ENCODE measurements around the gene LYAR.
"Not testable (repeated sequence)": the region's sequence is repeated elsewhere in the genome, so short reads cannot be mapped to it uniquely, and the experiment has no call there.

Gene LYAR

DNA sequence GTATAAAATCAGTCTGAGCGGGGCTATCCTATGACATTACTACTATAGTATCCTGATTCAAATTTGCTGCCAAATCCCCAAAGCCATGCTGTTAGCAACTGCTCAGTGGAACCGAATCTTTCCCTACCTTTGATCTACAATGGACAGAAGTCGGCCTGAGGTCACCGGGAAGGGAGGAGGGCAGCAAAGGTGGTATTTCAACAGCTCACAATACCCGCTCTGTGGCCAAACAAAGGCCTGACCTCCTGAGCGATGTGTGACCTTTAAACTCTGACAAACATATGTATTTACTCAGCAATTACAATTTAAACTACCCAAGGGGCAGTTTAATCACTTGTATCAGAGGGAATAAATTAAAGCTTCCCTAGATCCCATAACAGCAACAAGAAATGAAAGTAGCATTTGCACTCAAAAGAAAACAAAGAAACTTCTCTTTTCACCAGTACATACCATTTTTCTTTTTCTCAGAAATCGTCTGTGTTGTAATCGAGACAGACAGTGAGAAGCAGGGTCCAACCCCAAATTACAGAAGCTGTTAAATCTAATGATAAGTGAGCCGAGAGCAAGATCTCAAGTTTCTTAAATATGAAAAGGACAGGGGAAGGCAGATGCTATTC is 30.4 kb downstream of the LYAR start:
- no peak for DNase-seq

DNA sequence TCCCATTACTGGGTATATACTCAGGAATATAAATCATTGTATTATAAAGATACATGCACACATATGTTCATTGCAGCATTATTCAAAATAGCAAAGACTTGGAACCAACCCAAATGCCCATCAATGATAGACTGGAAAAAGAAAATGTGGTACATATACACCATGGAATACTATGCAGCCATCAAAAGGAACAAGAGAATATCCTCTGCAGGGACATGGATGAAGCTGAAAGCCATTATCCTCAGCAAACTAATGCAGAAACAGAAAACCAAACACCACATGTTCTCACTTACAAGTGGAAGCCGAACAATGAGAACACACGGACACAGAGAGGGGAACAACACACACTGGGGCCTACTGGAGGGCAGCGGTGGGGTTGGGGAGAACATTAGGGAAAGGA is 32.2 kb downstream of the LYAR start:
- not testable (repeated sequence) for DNase-seq

DNA sequence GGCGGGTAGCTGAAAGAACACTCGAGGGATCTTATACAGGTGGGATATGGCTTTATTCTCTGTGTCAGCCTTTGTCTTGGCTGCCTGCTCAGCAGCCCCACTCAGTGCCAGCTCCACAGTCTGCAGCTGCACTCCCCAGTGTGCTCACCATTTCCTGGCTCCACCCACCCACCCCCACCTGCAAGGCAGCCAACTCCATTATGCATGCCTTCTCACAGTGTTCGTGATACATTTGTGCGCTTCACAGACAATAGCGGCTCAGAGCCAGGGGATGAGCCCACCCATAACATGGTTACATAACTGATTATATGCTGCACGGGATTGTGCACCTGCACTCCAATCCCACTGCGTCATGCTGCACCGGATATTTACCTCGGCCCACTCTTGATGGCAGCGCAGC is 33.2 kb downstream of the LYAR start:
- no peak for DNase-seq

DNA sequence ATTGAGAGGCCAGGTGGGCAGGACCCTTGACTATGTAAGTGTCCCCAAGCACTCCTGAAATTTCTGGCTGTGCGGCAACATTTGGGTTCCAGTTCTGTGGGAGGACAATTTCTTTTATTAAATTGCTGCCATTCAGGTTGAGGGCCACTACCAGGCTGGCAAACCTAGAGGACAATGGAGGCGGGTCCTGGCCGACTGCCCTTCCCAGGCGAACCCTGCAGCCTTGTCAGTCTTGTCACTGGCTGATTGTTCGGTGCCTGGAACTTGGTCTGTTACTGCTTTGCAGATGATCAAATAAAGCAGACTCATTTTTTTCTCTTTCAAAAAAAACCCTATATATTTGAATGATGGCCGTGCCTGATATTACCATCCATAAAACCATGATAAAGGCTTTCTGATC is 35.3 kb downstream of the LYAR start:
- no peak for DNase-seq

DNA sequence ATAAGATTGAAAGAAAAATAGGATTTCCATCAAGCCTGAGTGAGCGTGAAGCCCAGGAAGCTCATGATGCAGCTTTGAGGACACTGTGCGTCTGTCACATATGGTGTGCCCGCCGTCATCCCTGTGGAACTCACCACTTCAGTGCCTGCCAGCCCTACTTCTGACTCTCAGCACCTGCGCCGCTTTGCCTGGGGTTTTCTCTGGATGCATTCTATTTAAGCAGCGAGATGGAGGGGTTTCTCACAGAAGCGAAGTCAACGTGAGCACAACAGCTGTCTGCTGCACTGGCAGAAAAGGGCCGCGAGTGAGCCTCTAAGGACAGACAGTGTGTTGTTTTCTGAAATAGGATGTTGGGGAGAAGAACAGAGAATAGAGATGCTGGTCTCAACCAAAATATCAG is 35.8 kb downstream of the LYAR start:
- no peak for DNase-seq

DNA sequence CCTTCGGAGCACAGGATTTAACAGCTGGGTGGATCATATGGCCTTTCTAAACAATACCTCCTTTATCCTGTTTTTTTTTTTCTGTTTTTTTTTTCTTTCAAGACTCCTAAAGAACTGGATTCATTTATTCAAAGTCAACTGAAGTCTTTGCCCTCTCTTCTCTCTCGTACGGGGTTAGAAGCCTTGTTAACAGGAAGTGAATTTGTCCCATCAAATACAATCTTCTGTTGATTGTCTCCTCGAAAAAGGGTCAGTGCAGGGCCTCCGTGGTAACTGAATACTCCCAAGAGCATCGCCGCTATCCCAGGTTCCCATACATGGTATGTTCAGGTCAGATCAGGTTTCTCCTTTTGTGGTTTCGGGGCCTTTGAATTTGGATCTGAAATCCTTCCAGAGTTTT is 40.1 kb downstream of the LYAR start:
- DNase-seq = no peak

DNA sequence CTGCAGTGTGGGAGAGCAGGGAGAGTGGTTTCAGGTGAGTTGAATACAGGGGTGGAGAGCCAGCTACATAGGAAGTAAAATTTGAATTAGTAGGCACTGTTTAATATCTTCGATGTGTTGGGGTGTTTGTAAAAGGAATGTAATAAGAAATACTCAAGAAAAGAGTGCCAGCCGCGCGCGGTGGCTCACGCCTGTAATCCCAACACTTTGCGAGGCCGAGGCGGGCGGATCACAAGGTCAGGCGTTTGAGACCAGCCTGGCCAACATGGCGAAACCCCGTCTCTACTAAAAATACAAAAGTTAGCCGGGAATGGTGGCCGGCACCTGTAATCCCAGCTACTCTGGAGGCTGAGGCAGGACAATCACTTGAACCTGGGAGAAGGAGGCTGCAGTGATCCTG is 40.6 kb downstream of the LYAR start:
- DNase-seq = not testable (repeated sequence)

DNA sequence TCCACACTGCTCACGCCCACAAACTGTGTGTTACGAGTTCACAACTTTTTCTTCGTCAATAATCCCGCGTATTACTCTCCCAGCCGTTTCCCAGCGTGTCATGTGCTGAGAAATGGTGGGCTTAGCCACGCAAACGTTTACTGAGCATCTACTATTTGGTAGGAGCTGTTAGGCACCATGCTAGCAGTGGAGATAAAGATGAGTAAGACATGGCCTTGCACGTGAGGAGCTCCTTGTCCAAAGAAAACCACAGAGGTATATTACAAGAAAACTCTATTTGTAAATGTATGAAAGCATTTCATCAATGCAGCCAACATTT is 41.1 kb downstream of the LYAR start:
- DNase-seq = peak; percentile 2

DNA sequence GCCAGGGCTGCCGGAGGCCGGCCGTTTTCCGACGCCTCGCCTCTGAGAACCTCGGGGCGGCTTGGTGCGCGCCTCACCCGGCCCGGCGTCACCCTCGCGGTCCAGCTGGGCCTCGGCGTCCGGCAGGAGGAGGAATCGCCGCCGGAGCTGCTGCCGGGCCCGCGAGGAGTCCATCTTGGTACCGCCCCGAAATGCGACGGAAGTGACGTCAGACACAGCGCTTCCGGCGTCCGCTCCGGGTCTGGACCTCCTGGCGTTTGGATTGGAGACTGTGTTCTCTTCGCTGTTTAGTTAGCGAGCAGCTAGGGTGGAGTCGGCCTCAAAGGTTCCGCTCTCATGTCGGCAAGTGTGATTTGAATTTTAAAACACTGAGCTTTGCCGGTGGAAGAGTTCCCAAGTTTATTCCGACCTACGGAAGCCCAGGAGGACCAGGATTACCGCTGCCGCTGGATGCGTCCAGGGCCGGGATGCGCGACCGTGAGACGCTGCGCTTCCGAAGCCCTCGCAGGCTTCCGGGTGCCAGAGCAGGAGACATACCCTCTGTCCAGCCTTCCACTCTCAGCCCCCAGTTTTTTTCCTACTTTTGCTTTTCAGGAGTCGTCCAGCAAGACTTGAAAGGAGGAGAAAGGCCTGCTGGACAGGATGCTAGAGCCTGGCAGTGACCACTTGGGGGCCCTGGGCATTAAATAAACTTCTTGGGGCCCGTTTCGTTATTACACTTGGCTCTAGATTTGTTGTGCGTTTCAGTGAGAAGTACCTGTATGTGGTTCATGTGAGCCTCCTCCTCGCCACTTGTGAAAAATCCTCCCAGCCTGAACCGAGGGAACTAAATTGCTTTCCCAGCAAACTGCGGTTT is 41.7 kb downstream of the LYAR start, which contains the start of gene TMEM128:
Gene TMEM128 (minus strand): TSS at position 195 of the 856 bp plus-strand sequence. CDS start 21 bp downstream, at position 174.
- DNase-seq = peak; percentile 92

DNA sequence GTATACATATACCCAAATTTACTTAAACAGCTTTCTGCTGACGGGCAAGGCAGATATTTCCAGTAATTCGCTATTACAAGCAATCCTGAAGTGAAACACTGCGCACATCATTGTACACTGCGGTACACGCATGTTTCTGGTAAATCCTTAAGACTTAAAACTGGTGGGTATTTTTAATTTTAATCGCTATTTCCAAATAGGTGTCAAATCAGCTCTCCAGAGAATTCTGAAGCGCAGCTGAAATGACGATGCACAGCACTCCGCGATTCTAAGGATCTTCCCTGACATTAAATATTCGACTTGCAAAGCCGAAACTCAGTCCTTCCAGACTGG is 42.3 kb downstream of the LYAR start:
- DNase-seq = no peak

DNA sequence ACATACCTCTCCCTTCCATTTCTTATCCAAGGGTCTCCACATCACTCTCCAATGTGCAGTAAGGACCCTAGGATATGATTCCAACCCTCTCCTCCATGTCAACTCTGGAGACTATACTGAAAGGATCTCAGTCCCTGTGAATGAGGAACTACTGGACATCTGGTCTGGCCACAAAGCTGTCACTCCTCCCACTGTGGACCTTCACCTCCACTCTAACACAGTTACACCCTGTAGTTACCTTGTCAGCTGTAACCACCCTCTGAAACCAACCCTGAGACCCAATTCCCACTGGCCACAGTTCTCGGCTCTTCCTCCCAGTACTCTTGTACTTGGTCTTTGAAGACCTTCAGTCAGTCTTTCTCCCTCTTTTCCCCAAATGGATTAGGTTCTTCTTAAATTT is 44.8 kb downstream of the LYAR start:
- DNase-seq = no peak

DNA sequence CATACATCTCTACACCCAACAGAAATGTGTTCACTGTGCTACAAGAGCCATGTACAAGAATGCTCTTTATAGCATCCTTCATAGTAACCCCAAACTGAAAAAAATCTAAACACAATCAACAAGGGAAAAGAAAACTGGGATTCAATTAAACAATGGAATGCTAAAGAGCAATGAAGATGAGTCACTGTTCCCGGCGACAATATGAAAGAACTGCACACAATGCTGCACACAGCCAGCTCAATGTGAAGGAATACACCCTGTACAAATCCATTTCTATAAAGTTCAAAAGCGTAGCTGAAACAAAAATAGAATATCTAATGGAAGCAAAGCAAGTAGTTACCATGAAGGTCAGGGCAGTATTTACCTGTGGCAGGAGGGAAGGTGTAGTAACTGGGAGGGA is 50.4 kb downstream of the LYAR start:
- not testable (repeated sequence) for DNase-seq

DNA sequence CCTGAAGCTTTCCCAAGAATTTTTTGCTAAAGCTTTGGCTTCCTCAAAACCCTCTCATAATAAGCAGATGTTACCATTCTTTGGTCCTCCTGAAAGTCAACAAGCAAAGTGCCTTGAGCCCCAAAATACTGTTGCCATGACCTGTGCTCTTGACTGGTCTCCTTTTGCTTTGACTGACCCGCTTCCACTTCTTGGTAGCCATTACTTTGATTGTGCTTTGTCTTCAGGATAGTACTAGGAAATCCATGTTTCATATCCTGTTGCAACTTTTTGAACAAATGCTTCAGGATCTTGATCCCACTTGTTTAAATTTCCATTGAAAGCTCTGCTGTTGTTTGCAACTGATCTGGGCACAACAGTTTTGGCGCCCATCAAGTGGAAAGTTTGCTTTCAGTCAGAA is 56.3 kb downstream of the LYAR start:
- DNase-seq = no peak

DNA sequence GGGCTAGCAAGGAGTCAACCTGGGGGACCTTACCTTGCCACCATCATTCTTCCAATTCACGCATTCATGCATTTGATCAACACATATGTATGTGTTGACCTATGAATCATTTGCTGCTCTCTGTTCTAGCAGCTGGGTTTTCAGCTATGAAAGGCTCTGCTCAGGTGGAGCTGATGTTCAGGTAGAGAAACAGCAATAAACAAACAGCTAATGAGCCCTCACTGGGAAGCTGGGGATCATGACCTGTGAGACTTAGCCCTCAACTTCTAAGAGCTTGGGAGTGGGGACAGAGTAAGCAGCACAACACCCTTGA is 61.6 kb downstream of the LYAR start:
- no peak for DNase-seq

DNA sequence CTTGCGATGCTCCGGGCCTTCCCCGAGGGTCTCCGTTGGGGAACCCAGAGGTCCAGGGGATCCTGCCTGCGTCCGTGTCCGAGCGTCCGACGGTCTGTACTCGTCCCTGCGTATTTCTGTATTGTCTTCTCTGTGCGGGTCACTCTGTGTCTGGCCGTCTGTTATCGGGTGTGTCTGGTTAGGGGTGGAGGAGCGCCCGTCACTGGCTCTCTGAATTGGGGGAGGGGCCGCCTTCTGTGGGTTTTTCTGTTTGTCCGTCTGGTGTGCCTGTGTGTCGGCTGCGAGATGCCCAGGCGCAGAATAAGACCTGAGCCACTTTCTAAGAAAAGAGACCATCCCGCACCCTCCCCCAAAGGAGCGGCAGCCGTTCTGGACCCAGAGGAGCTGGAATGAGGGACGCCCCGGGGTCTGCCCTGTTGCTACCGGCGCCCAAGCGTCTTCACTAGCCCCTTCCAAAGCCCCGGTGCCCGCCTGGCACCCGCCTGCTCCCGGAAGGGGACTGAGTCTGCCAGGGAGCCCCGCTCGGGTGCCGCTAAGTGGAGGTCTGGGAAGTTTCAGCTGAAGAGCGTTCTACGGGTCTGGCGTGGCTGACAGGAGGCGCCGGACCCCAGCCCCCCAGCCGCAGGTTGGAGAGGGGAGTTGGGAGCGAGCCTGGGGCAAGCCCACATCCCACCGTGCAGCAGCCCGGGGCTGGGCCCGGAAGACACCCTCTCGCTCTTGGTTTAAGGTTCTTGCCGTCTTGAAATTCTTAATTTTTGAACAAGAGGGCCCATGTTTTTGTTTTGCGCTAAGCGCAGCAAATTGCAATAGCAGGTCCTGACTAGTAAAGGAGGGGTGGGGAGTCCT is 62.2 kb downstream of the LYAR start:
- no peak for DNase-seq

DNA sequence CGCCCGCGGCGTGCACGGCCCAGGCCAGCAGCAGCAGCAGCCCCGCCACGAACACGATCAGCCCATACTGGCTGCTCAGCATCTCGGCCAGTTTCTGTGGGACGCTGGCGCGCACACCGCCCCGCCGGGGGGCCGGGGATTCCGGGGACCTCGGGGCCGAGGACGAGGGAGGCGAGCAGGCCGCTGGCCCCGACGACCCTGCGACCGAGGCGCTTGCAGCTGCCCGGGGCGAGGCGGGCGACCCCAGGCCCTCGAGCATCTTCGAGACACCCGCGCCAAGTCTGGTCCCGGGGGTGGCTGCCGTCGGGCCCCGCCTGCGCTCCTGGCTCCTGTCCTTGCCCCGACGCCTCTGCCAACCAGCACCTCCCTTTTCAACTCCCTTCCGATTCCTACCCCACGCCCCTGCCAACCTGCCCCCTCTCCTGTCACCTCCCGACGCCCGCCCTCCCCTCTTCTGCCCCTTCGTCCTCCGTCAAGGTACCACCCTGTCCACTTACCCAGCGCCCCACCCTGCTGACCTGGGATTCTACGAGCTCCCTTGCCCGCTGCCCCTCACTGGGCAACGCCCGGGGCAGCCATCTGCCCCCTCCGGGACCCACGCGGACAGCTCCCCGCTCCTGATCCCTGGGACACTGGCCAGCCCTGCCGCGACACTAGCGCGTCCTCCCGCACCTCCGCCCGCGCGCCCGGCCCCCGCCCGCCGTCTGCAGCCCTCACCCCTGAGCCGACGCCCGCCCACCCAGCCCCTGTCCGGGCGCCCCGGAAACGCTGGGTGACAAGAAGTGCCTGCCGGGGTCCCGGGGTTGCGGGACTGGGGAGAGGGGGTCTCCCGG is 63.1 kb downstream of the LYAR start, which contains the start of gene OTOP1:
Gene OTOP1 (minus strand): TSS at position 324 of the 833 bp plus-strand sequence. CDS start 65 bp downstream, at position 259.
- no peak for DNase-seq

DNA sequence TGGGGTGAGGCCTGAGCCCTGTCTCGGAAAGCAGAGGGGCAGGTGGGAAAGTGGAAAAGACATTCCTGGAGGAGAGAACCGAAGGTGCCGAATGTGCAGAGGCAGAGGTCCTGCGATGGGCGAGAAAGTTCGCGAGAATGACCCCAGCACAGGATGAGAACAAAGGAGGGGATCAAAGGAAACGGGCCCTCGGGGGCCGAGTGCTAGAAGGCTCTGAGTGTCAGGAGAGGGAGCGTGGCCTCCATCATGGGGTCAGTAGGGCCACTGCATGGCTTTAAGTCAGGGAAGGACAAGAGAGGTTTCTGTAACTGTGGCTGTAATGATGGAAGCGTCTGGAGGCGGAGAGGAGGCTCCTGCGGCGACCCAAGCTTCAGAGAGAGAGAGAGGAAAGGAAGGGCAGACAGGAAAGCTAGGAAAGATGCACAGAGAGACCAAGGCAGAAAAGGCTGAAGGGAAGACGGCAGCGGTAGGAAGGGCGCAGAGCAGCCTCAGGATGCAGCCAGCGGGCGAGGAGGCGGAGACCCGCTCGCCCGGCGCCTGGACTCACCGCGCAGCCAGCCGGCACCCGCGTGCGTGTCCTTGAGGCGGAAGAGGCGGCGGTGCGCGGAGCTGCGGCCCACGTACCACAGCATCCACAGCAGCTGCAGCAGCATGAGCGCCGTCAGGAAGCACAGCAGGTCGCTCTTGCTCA is 63.9 kb downstream of the LYAR start:
- peak; percentile 6 for DNase-seq

Data from fibroblast of upper back skin (primary cell).